ENCODE results near the gene CADM1. TPM values are rescaled to one million over a fixed set of nuclear protein-coding genes. Genes with fewer than 3 reads are reported as not detected.

CADM1 gene
- total and polyA plus RNA-seq, 10 of the 15 experiments (the other 5 are each of a cell fraction or from before 2014, with no cell fraction given): 0.03 to 0.48 (median 0.15) TPM; not detected in 3

DNA sequence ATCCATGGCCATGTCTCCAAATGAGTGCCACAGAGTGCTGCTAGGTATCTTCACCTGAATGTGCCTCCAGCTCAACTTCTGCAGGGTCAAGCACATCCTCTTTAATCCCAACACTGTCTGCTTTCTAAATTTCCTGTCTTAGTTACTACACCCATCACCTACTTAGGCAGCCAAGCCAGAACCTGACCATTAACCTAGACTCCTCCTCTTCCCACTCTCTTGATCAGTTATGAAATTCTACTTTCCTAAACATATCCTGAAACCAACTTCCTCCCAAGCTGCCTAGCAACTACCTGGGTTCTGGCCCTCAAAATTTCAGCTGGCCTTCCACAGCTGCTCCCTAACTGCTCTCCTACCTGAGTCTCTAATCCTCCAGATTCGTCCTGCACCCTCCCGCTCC is 22.7 kb downstream of the CADM1 start:
- TF ChIP-seq SUZ12 (IDR thresholded peaks at IDR 0.05; ENCODE audit: unreplicated experiment) (no peak), LARP7 (IDR thresholded peaks at IDR 0.05) (no peak), STAT1 (conservative IDR thresholded peaks at IDR 0.05) (no peak), TCF7 (IDR thresholded peaks at IDR 0.05; ENCODE audit: borderline replicate concordance) (no peak), JUNB (IDR thresholded peaks at IDR 0.05) (no peak), RFX5 (IDR thresholded peaks at IDR 0.05; ENCODE audit: low read depth, low read length) (no peak), GABPA (IDR thresholded peaks at IDR 0.05; ENCODE audit: low read depth) (no peak), HCFC1 (IDR thresholded peaks at IDR 0.05; ENCODE audit: low read length) (no peak), SREBF2 (IDR thresholded peaks at IDR 0.05; ENCODE audit: low read length) (no peak), ZNF384 (IDR thresholded peaks at IDR 0.05; ENCODE audit: borderline replicate concordance, low read depth, low read length) (no peak), PAX8 (IDR thresholded peaks at IDR 0.05) (no peak), FOXK2 (IDR thresholded peaks at IDR 0.05) (no peak), HDAC6 (IDR thresholded peaks at IDR 0.05; ENCODE audit: unreplicated experiment) (no peak), KDM1A (IDR thresholded peaks at IDR 0.05; ENCODE audit: borderline replicate concordance) (no peak)
- TF ChIP-seq, protein P1, sequence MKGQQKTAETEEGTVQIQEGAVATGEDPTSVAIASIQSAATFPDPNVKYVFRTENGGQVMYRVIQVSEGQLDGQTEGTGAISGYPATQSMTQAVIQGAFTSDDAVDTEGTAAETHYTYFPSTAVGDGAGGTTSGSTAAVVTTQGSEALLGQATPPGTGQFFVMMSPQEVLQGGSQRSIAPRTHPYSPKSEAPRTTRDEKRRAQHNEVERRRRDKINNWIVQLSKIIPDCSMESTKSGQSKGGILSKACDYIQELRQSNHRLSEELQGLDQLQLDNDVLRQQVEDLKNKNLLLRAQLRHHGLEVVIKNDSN (IDR thresholded peaks at IDR 0.05; ENCODE audit: borderline replicate concordance, extremely low read length, insufficient read depth, low read depth, low read length): no peak
- TF ChIP-seq, protein P2, sequence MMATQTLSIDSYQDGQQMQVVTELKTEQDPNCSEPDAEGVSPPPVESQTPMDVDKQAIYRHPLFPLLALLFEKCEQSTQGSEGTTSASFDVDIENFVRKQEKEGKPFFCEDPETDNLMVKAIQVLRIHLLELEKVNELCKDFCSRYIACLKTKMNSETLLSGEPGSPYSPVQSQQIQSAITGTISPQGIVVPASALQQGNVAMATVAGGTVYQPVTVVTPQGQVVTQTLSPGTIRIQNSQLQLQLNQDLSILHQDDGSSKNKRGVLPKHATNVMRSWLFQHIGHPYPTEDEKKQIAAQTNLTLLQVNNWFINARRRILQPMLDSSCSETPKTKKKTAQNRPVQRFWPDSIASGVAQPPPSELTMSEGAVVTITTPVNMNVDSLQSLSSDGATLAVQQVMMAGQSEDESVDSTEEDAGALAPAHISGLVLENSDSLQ (IDR thresholded peaks at IDR 0.05): no peak
- TF ChIP-seq, protein P3, sequence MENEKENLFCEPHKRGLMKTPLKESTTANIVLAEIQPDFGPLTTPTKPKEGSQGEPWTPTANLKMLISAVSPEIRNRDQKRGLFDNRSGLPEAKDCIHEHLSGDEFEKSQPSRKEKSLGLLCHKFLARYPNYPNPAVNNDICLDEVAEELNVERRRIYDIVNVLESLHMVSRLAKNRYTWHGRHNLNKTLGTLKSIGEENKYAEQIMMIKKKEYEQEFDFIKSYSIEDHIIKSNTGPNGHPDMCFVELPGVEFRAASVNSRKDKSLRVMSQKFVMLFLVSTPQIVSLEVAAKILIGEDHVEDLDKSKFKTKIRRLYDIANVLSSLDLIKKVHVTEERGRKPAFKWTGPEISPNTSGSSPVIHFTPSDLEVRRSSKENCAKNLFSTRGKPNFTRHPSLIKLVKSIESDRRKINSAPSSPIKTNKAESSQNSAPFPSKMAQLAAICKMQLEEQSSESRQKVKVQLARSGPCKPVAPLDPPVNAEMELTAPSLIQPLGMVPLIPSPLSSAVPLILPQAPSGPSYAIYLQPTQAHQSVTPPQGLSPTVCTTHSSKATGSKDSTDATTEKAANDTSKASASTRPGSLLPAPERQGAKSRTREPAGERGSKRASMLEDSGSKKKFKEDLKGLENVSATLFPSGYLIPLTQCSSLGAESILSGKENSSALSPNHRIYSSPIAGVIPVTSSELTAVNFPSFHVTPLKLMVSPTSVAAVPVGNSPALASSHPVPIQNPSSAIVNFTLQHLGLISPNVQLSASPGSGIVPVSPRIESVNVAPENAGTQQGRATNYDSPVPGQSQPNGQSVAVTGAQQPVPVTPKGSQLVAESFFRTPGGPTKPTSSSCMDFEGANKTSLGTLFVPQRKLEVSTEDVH (IDR thresholded peaks at IDR 0.05; ENCODE audit: low read depth, partially characterized antibody): no peak
- H3K4me3 ChIP-seq: no peak overlapping the region
- POLR2A ChIA-PET: no interaction called here
- CTCF ChIA-PET: interaction anchor here (0.5 kb wide), 1 partner anchor 222 kb away, joined by 3 read pairs; no protein-coding TSS in a partner anchor
- ATAC-seq (no peak), FAIRE-seq (no peak), DNase-seq (ENCODE audit: low read depth, low spot score) (no peak)
- H3K36me3 ChIP-seq (ENCODE audit: control insufficient read depth in 2 of 2, insufficient read depth in 2 of 2, low read length in 1 of 2): no peaks in the 10 kb centered on the region
- peaks cover 0 to 4% of the 10 kb centered on the region in 2 experiments; a peak in 1 of 4 replicates for H3K27me3 ChIP-seq (replicated peaks in 1 of 2; ENCODE audit: control insufficient read depth in 2 of 2, insufficient read depth in 2 of 2, low read length in 1 of 2)
- no peaks in the 10 kb centered on the region for H4K20me1 ChIP-seq (ENCODE audit: control insufficient read depth, insufficient read depth)
- BruUV-seq (replicated peaks): no TSS peak
- no peaks in the 10 kb centered on the region; the same call in 2 of the 3 replicates for H3K9me3 ChIP-seq (replicated peaks; ENCODE audit: control insufficient read depth, insufficient read depth, low read length)
- SMC1A ChIA-PET (ENCODE audit: uncharacterized antibody, unreplicated experiment): no interaction called here
- no peaks in the 10 kb centered on the region for H3K4me1 ChIP-seq (ENCODE audit: control insufficient read depth, insufficient read depth, low read length)
- RAD21 ChIA-PET (ENCODE audit: unreplicated experiment): no interaction called here
- no peak overlapping the region for H3K9ac ChIP-seq (ENCODE audit: control insufficient read depth, insufficient read depth, low read length)
- no peak overlapping the region for H3K27ac ChIP-seq (ENCODE audit: control insufficient read depth, insufficient read depth)
- no peak overlapping the region for H3K4me2 ChIP-seq (ENCODE audit: control insufficient read depth, insufficient read depth)
- H2AFZ ChIP-seq (ENCODE audit: control insufficient read depth, low read depth, low read length): no peak overlapping the region
- 46% methylated on average over 2 of the region's 2 CpGs for WGBS (ENCODE audit: insufficient coverage, insufficient replicate concordance, low lambda C conversion rate, missing lambda C conversion rate)
- H3K79me2 ChIP-seq (ENCODE audit: control insufficient read depth, insufficient read depth, low read length): no peaks in the 10 kb centered on the region
- in situ Hi-C loops (cut with MboI) (no loop called here), intact Hi-C loops (cut with micrococcal nuclease; ENCODE audit: unreplicated experiment) (no loop called here)
